H9 (cell line): ENCODE measurements around the gene NKAIN2. TPM values are rescaled to one million over a fixed set of nuclear protein-coding genes. Genes with fewer than 3 reads are reported as not detected.

Source experiments
- DNase-seq: peaks from one replicate; pipeline ENCODE4 v3.0.0-alpha.2; 2017
- H2AFZ ChIP-seq: one replicate; pipeline ENCODE4 v1.6.1; 2013; ENCODE audit warnings: mild to moderate bottlenecking, low read length, control low read depth, moderate library complexity
- H2AK5ac ChIP-seq: 2 replicates; pipeline ENCODE4 v1.6.1; 2013; ENCODE audit warnings: low read length, control low read depth, mixed read lengths; ENCODE audit not compliant: insufficient read length
- H2BK120ac ChIP-seq: one replicate; pipeline ENCODE4 v1.6.1; 2013; ENCODE audit warnings: low read depth, mild to moderate bottlenecking, low read length, control low read depth, inconsistent platforms; ENCODE audit not compliant: poor library complexity, severe bottlenecking
- H2BK12ac ChIP-seq: 2 replicates; pipeline ENCODE4 v1.6.1; 2013; ENCODE audit warnings: low read length, control low read depth, mixed read lengths, low read depth; ENCODE audit not compliant: insufficient read length
- H2BK15ac ChIP-seq: 2 replicates; pipeline ENCODE4 v1.6.1; 2013; ENCODE audit warnings: low read depth, low read length, control low read depth
- H2BK20ac ChIP-seq: one replicate; pipeline ENCODE4 v1.6.1; 2013; ENCODE audit warnings: low read depth, mild to moderate bottlenecking, low read length, control low read depth, inconsistent platforms; ENCODE audit not compliant: poor library complexity, severe bottlenecking
- H2BK5ac ChIP-seq: 2 replicates; pipeline ENCODE4 v1.6.1; 2013; ENCODE audit warnings: low read length, control low read depth, mixed read lengths; ENCODE audit not compliant: insufficient read length
- H3K14ac ChIP-seq: 2 replicates; pipeline ENCODE4 v1.6.1; 2013; ENCODE audit warnings: low read length, control low read depth; ENCODE audit not compliant: insufficient read depth
- H3K18ac ChIP-seq: 2 replicates; pipeline ENCODE4 v1.6.1; 2013; ENCODE audit warnings: low read depth, mild to moderate bottlenecking, mixed read lengths, low read length, control low read depth; ENCODE audit not compliant: insufficient read length
- H3K23ac ChIP-seq: 2 replicates; pipeline ENCODE4 v1.6.1; 2013; ENCODE audit warnings: low read length, control low read depth, mixed read lengths, low read depth; ENCODE audit not compliant: insufficient read length
- H3K23me2 ChIP-seq: 2 replicates; pipeline ENCODE4 v1.6.1; 2013; ENCODE audit warnings: low read depth, mild to moderate bottlenecking, mixed read lengths, low read length, control low read depth; ENCODE audit not compliant: insufficient read length, poor library complexity, severe bottlenecking
- H3K27ac ChIP-seq: 2 replicates; pipeline ENCODE4 v1.5.1; 2013; ENCODE audit warnings: low read length, control low read depth, mixed read lengths, low read depth; ENCODE audit not compliant: insufficient read length
- H3K27me3 ChIP-seq: 2 replicates; pipeline ENCODE4 v1.6.1; 2013; ENCODE audit warnings: low read length, control low read depth, inconsistent platforms; ENCODE audit not compliant: insufficient read depth
- H3K4ac ChIP-seq: 2 replicates; pipeline ENCODE4 v1.6.1; 2013; ENCODE audit warnings: low read depth, mild to moderate bottlenecking, control low read depth, inconsistent platforms, low read length, moderate library complexity
- H3K4me1 ChIP-seq: 2 replicates; pipeline ENCODE4 v1.6.1; 2013; ENCODE audit warnings: low read length, control low read depth, inconsistent platforms; ENCODE audit not compliant: insufficient read depth
- H3K4me2 ChIP-seq: 2 replicates; pipeline ENCODE4 v1.6.1; 2013; ENCODE audit warnings: low read length, control low read depth, mixed read lengths; ENCODE audit not compliant: insufficient read length, insufficient read depth
- H3K56ac ChIP-seq: 2 replicates; pipeline ENCODE4 v1.6.1; 2013; ENCODE audit warnings: low read depth, mild to moderate bottlenecking, mixed read lengths, low read length, control low read depth; ENCODE audit not compliant: insufficient read length
- H3K79me1 ChIP-seq: 2 replicates; pipeline ENCODE4 v1.6.1; 2013; ENCODE audit warnings: low read depth, mild to moderate bottlenecking, moderate library complexity, low read length, control low read depth, inconsistent platforms; ENCODE audit not compliant: insufficient read depth, poor library complexity, severe bottlenecking
- H3K79me2 ChIP-seq: 2 replicates; pipeline ENCODE4 v1.6.1; 2013; ENCODE audit warnings: low read length, control low read depth, inconsistent platforms; ENCODE audit not compliant: insufficient read depth
- H3K9ac ChIP-seq: 2 replicates; pipeline ENCODE4 v1.6.1; 2013; ENCODE audit warnings: low read length, control low read depth, mixed read lengths; ENCODE audit not compliant: insufficient read length; ENCODE audit errors: extremely low read depth
- H3K9me3 ChIP-seq: one replicate; pipeline ENCODE4 v1.6.1; 2013; ENCODE audit warnings: low read depth, low read length, inconsistent platforms; ENCODE audit not compliant: control insufficient read depth
- H3T11ph ChIP-seq: one replicate; pipeline ENCODE4 v1.6.1; 2013; ENCODE audit warnings: mild to moderate bottlenecking, low read length, control low read depth, inconsistent platforms
- H4K20me1 ChIP-seq: one replicate; pipeline ENCODE4 v1.6.1; 2013; ENCODE audit not compliant: control insufficient read depth, insufficient read length, insufficient read depth
- H4K5ac ChIP-seq: 2 replicates; pipeline ENCODE4 v1.6.1; 2013; ENCODE audit warnings: low read depth, mild to moderate bottlenecking, mixed read lengths, low read length, control low read depth; ENCODE audit not compliant: insufficient read length
- H4K8ac ChIP-seq: replicated peaks from 2 replicates; pipeline ENCODE4 v1.6.1; 2013; ENCODE audit warnings: low read length, control low read depth, mixed read lengths, low read depth; ENCODE audit not compliant: insufficient read length
- H4K91ac ChIP-seq: 2 replicates; pipeline ENCODE4 v1.6.1; 2013; ENCODE audit warnings: low read depth, mild to moderate bottlenecking, moderate library complexity, mixed read lengths, low read length, control low read depth; ENCODE audit not compliant: insufficient read length
- H3K27ac Mint-ChIP-seq, 3 experiments: 2 replicates in 2 of 3; 3 replicates in 1 of 3; pipeline ENCODE4 v1.8.0; 2020 to 2021; ENCODE audit warnings: mixed read lengths in 3 of 3, mild to moderate bottlenecking in 1 of 3, moderate library complexity in 1 of 3
- H3K27me3 Mint-ChIP-seq: 2 replicates; pipeline ENCODE4 v1.8.0; 2021; ENCODE audit warnings: low read depth, mild to moderate bottlenecking, moderate library complexity, mixed read lengths
- H3K36me3 Mint-ChIP-seq, 3 experiments: 2 replicates in 2 of 3; 3 replicates in 1 of 3; pipeline ENCODE4 v1.8.0; 2020 to 2021; ENCODE audit warnings: low read depth in 3 of 3, mixed read lengths in 3 of 3; ENCODE audit not compliant: insufficient read depth in 1 of 3
- H3K4me1 Mint-ChIP-seq, 2 experiments: 2 replicates each; pipeline ENCODE4 v1.8.0; 2020; ENCODE audit warnings: mixed read lengths in 2 of 2
- H3K4me3 Mint-ChIP-seq, 2 experiments: 2 replicates in 1 of 2; 3 replicates in 1 of 2; pipeline ENCODE4 v1.8.0; 2020 to 2021; ENCODE audit warnings: mild to moderate bottlenecking in 2 of 2, mixed read lengths in 2 of 2, moderate library complexity in 1 of 2
- H3K9me3 Mint-ChIP-seq, 2 experiments: 2 replicates in 1 of 2; 3 replicates in 1 of 2; pipeline ENCODE4 v1.8.0; 2020; ENCODE audit warnings: mild to moderate bottlenecking in 2 of 2, mixed read lengths in 2 of 2, moderate library complexity in 1 of 2
- whole genome bisulfite sequencing: extraction: QIAGEN DNeasy Blood & Tissue Kit; methylation state at CpG from one replicate; pipeline ENCODE4 v1.1.7; 2013; ENCODE audit warnings: missing lambda C conversion rate, low lambda C conversion rate, mixed read lengths; ENCODE audit not compliant: insufficient read length; ENCODE audit errors: extremely low coverage; 5-methylcytosine and 5-hydroxymethylcytosine counted together
- total RNA-seq: library from RNA; stranded (reverse); gene quantifications from 2 replicates; pipeline ENCODE4 v1.2.1, GENCODE V29; 2021
- TF ChIP-seq, protein P1 (sequence below): fragments of 200-600 bp; sonication (generic); conservative IDR thresholded peaks from 3 replicates; pipeline ENCODE4 v1.8.0; 2021; ENCODE audit warnings: antibody characterized with exemption, mild to moderate bottlenecking

NKAIN2 gene
- total RNA-seq, 1 experiment from 2014 or later = 0.17 TPM

GRCh38 chr6:124269733-124270132 is 466.1 kb downstream of the NKAIN2 start:
- H3K4me3 Mint-ChIP-seq = no peak overlapping the region
- Histone ChIP-seq H4K20me1 (no peaks in the 10 kb centered on the region), H3K56ac (no peak overlapping the region), H3K18ac (no peak overlapping the region), H2AFZ (no peak overlapping the region), H2BK120ac (no peak overlapping the region), H2BK12ac (no peak overlapping the region), H3K23ac (no peak overlapping the region), H3K14ac (no peak overlapping the region), H3K4ac (no peak overlapping the region), H4K91ac (no peak overlapping the region), H3K27me3 (no peaks in the 10 kb centered on the region), H2BK20ac (no peak overlapping the region), H2BK5ac (no peak overlapping the region), H2AK5ac (no peak overlapping the region), H2BK15ac (no peak overlapping the region), H4K5ac (no peak overlapping the region), H3K4me1 (no peaks in the 10 kb centered on the region), H4K8ac (no peak overlapping the region), H3K27ac (no peak overlapping the region), H3K79me1 (no peaks in the 10 kb centered on the region), H3K4me2 (no peak overlapping the region), H3T11ph (no peak overlapping the region), H3K23me2 (no peaks in the 10 kb centered on the region), H3K79me2 (no peaks in the 10 kb centered on the region), H3K9ac (no peak overlapping the region), H3K9me3 (no peaks in the 10 kb centered on the region)
- DNase-seq = no peak
- peaks cover 7 to 12% of the 10 kb centered on the region in 2 experiments for H3K9me3 Mint-ChIP-seq
- TF ChIP-seq, protein P1, sequence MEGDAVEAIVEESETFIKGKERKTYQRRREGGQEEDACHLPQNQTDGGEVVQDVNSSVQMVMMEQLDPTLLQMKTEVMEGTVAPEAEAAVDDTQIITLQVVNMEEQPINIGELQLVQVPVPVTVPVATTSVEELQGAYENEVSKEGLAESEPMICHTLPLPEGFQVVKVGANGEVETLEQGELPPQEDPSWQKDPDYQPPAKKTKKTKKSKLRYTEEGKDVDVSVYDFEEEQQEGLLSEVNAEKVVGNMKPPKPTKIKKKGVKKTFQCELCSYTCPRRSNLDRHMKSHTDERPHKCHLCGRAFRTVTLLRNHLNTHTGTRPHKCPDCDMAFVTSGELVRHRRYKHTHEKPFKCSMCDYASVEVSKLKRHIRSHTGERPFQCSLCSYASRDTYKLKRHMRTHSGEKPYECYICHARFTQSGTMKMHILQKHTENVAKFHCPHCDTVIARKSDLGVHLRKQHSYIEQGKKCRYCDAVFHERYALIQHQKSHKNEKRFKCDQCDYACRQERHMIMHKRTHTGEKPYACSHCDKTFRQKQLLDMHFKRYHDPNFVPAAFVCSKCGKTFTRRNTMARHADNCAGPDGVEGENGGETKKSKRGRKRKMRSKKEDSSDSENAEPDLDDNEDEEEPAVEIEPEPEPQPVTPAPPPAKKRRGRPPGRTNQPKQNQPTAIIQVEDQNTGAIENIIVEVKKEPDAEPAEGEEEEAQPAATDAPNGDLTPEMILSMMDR = no peak
- WGBS = no CpG with 5 or more reads among the region's 3 CpGs
- H3K36me3 Mint-ChIP-seq = peaks cover 0 to 10% (median 5%) of the 10 kb centered on the region in 3 experiments; a peak in 2 of 7 replicates
- no peak overlapping the region for H3K27ac Mint-ChIP-seq
- no peaks in the 10 kb centered on the region for H3K4me1 Mint-ChIP-seq
- no peaks in the 10 kb centered on the region for H3K27me3 Mint-ChIP-seq
